ENCODE data around the gene DGKI. TPM values are rescaled to one million over a fixed set of nuclear protein-coding genes. Genes with fewer than 3 reads are reported as not detected.

DGKI gene
- total and polyA plus RNA-seq, 2 donors (not counting 1 experiment from before 2014, with no cell fraction given), result 0.74 to 2.1 TPM

DNA sequence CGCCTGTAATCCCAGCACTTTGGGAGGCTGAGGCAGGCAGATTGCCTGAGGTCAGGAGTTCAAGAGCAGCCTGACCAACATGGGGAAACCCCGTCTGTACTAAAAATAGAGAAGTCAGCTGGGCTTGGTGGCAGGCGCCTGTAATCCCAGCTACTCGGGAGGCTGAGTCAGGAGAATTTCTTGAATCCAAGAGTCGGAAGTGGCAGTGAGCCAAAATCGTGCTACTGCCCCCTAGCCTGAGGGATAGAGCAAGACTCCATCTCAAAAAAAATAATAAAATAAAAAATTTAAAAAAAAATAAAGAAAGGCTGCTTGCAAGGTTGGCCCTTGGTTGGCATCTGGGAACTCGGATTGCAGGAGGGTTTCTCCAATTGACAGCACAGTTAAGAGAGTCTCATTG is 221.6 kb downstream of the DGKI start:
- H3K27me3 ChIP-seq (ENCODE audit: control insufficient read depth, insufficient read depth, low read length), result no peaks in the 10 kb centered on the region
- TF ChIP-seq, protein P1, sequence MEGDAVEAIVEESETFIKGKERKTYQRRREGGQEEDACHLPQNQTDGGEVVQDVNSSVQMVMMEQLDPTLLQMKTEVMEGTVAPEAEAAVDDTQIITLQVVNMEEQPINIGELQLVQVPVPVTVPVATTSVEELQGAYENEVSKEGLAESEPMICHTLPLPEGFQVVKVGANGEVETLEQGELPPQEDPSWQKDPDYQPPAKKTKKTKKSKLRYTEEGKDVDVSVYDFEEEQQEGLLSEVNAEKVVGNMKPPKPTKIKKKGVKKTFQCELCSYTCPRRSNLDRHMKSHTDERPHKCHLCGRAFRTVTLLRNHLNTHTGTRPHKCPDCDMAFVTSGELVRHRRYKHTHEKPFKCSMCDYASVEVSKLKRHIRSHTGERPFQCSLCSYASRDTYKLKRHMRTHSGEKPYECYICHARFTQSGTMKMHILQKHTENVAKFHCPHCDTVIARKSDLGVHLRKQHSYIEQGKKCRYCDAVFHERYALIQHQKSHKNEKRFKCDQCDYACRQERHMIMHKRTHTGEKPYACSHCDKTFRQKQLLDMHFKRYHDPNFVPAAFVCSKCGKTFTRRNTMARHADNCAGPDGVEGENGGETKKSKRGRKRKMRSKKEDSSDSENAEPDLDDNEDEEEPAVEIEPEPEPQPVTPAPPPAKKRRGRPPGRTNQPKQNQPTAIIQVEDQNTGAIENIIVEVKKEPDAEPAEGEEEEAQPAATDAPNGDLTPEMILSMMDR (conservative IDR thresholded peaks at IDR 0.05 in 1 of 2, IDR thresholded peaks at IDR 0.05 in 1 of 2; ENCODE audit: low read depth in 1 of 2, low read length in 2 of 2), result no peak
- no peak for TF ChIP-seq EZH2 (IDR thresholded peaks at IDR 0.05; ENCODE audit: low read length, missing control alignments)
- H4K20me1 ChIP-seq (ENCODE audit: control insufficient read depth, extremely low read depth, insufficient read depth, low read length), result no peaks in the 10 kb centered on the region
- no peak for DNase-seq (ENCODE audit: low read depth in 2 of 2)
- no peaks in the 10 kb centered on the region for H3K4me1 ChIP-seq (ENCODE audit: control insufficient read depth, extremely low read depth, insufficient read depth, low read length)
- no peak overlapping the region for H3K4me2 ChIP-seq (ENCODE audit: extremely low read depth, insufficient read depth, low read length)
- no peaks in the 10 kb centered on the region for H3K36me3 ChIP-seq (ENCODE audit: control insufficient read depth, insufficient read depth, low read length)
- no peaks in the 10 kb centered on the region for H3K79me2 ChIP-seq (ENCODE audit: control insufficient read depth, insufficient read depth, low read length)
- H2AFZ ChIP-seq (ENCODE audit: low read length), result no peak overlapping the region
- no peak overlapping the region for H3K9ac ChIP-seq (ENCODE audit: insufficient read depth, low read length)
- no peak overlapping the region for H3K27ac ChIP-seq (ENCODE audit: insufficient read depth, low read length)
- no peaks in the 10 kb centered on the region for H3K9me3 ChIP-seq (ENCODE audit: control insufficient read depth, insufficient read depth, low read depth, low read length)
- no peak overlapping the region for H3K4me3 ChIP-seq (replicated peaks in 1 of 4; ENCODE audit: control extremely low read depth in 1 of 4, insufficient read depth in 1 of 4, low read depth in 3 of 4, low read length in 4 of 4)

DNA sequence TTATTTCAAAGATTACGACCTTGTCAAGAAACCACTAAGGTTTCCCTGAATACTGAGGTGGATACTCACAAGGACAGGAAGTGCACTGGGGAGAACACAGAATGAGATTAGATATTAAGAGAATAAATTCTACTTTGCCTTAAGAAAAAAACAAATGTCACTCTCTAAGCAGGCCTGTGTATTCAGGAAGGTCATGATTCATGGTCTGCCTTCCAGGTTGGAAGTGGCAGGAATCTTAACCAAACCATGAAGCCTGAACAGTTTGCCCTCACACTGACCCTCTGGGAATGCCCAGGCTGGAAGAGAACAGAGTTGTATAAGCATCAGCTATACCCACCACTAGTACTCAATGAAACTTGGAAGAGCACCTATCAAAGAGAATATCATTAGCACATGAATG is 227.6 kb downstream of the DGKI start:
- no peaks in the 10 kb centered on the region for H3K9me3 ChIP-seq (ENCODE audit: control insufficient read depth, insufficient read depth, low read depth, low read length)
- no peaks in the 10 kb centered on the region for H3K36me3 ChIP-seq (ENCODE audit: control insufficient read depth, insufficient read depth, low read length)
- H3K79me2 ChIP-seq (ENCODE audit: control insufficient read depth, insufficient read depth, low read length), result no peaks in the 10 kb centered on the region
- H3K4me1 ChIP-seq (ENCODE audit: control insufficient read depth, extremely low read depth, insufficient read depth, low read length), result no peaks in the 10 kb centered on the region
- no peak for DNase-seq (ENCODE audit: low read depth in 2 of 2)
- no peak overlapping the region for H3K9ac ChIP-seq (ENCODE audit: insufficient read depth, low read length)
- no peaks in the 10 kb centered on the region for H4K20me1 ChIP-seq (ENCODE audit: control insufficient read depth, extremely low read depth, insufficient read depth, low read length)
- H3K4me3 ChIP-seq (replicated peaks in 1 of 4; ENCODE audit: control extremely low read depth in 1 of 4, insufficient read depth in 1 of 4, low read depth in 3 of 4, low read length in 4 of 4), result no peak overlapping the region
- H3K27ac ChIP-seq (ENCODE audit: insufficient read depth, low read length), result no peak overlapping the region
- H3K4me2 ChIP-seq (ENCODE audit: extremely low read depth, insufficient read depth, low read length), result no peak overlapping the region
- no peak overlapping the region for H2AFZ ChIP-seq (ENCODE audit: low read length)
- H3K27me3 ChIP-seq (ENCODE audit: control insufficient read depth, insufficient read depth, low read length), result no peaks in the 10 kb centered on the region
- TF ChIP-seq, protein P1 (conservative IDR thresholded peaks at IDR 0.05 in 1 of 2, IDR thresholded peaks at IDR 0.05 in 1 of 2; ENCODE audit: low read depth in 1 of 2, low read length in 2 of 2), result no peak
- TF ChIP-seq EZH2 (IDR thresholded peaks at IDR 0.05; ENCODE audit: low read length, missing control alignments), result no peak

DNA sequence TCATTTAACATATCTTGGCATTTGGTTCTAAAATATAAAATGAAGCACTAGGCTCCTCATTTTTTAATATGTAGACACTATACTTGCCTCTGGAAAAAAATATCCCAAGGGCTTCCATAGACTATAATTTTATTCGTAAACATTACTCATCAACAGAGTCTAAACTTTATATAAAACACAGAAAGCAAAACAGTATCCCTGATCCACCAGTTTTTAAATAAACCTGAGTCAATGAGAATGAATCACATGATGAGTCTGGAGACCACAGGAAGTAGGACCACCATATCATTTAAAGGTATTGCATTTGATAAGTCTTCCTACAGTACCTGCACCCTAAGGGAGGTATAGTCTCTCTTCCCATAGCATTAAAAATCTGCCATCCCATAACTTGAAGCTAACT is 228.0 kb downstream of the DGKI start:
- no peaks in the 10 kb centered on the region for H3K36me3 ChIP-seq (ENCODE audit: control insufficient read depth, insufficient read depth, low read length)
- TF ChIP-seq, protein P1 (conservative IDR thresholded peaks at IDR 0.05 in 1 of 2, IDR thresholded peaks at IDR 0.05 in 1 of 2; ENCODE audit: low read depth in 1 of 2, low read length in 2 of 2), result no peak
- no peak for TF ChIP-seq EZH2 (IDR thresholded peaks at IDR 0.05; ENCODE audit: low read length, missing control alignments)
- H3K4me3 ChIP-seq (replicated peaks in 1 of 4; ENCODE audit: control extremely low read depth in 1 of 4, insufficient read depth in 1 of 4, low read depth in 3 of 4, low read length in 4 of 4), result no peak overlapping the region
- no peaks in the 10 kb centered on the region for H4K20me1 ChIP-seq (ENCODE audit: control insufficient read depth, extremely low read depth, insufficient read depth, low read length)
- DNase-seq (ENCODE audit: low read depth in 2 of 2), result no peak
- H3K4me2 ChIP-seq (ENCODE audit: extremely low read depth, insufficient read depth, low read length), result no peak overlapping the region
- H3K79me2 ChIP-seq (ENCODE audit: control insufficient read depth, insufficient read depth, low read length), result no peaks in the 10 kb centered on the region
- H2AFZ ChIP-seq (ENCODE audit: low read length), result no peak overlapping the region
- H3K27ac ChIP-seq (ENCODE audit: insufficient read depth, low read length), result no peak overlapping the region
- no peaks in the 10 kb centered on the region for H3K9me3 ChIP-seq (ENCODE audit: control insufficient read depth, insufficient read depth, low read depth, low read length)
- H3K9ac ChIP-seq (ENCODE audit: insufficient read depth, low read length), result no peak overlapping the region
- no peaks in the 10 kb centered on the region for H3K4me1 ChIP-seq (ENCODE audit: control insufficient read depth, extremely low read depth, insufficient read depth, low read length)
- no peaks in the 10 kb centered on the region for H3K27me3 ChIP-seq (ENCODE audit: control insufficient read depth, insufficient read depth, low read length)
